Keratinocyte (primary cell): Measurements from ENCODE around the gene PRRT3. TPM values are rescaled to one million over a fixed set of nuclear protein-coding genes. Genes with fewer than 3 reads are reported as not detected.

Experiments used
- DNase-seq: peaks from one replicate; pipeline ENCODE4 v3.0.0-alpha.2; 2011; ENCODE audit warnings: low read depth, missing footprints, low spot score
- FAIRE-seq: peaks from 2 replicates; lab custom pipeline; 2011; peaks lifted over from hg19 to GRCh38; lab: Jason Lieb, UNC
- H2AFZ ChIP-seq: 2 replicates; pipeline ENCODE4 v1.6.0; 2012; ENCODE audit warnings: low read length, control low read depth, inconsistent platforms; ENCODE audit not compliant: control insufficient read depth
- H3K27ac ChIP-seq: 2 replicates; pipeline ENCODE4 v1.5.1; 2011; ENCODE audit warnings: low read length; ENCODE audit not compliant: control insufficient read depth, insufficient read depth
- H3K27me3 ChIP-seq: 3 replicates; pipeline ENCODE4 v1.6.0; 2011; ENCODE audit warnings: low read length; ENCODE audit not compliant: control insufficient read depth, insufficient read depth; ENCODE audit errors: extremely low read depth
- H3K36me3 ChIP-seq, 2 experiments: 2 replicates in 1 of 2; 3 replicates in 1 of 2; pipeline ENCODE4 v1.5.1; 2011; ENCODE audit warnings: low read length in 2 of 2, mild to moderate bottlenecking in 1 of 2; ENCODE audit not compliant: control insufficient read depth in 2 of 2, insufficient read depth in 2 of 2; ENCODE audit errors: extremely low read depth in 1 of 2
- H3K4me1 ChIP-seq: 3 replicates; pipeline ENCODE4 v1.5.1; 2011; ENCODE audit warnings: low read length; ENCODE audit not compliant: control insufficient read depth, insufficient read depth; ENCODE audit errors: extremely low read depth
- H3K4me2 ChIP-seq: 3 replicates; pipeline ENCODE4 v1.6.0; 2011; ENCODE audit warnings: low read depth, low read length; ENCODE audit not compliant: control insufficient read depth, insufficient read depth; ENCODE audit errors: extremely low read depth
- H3K4me3 ChIP-seq, 3 experiments: fragments of 200-600 bp in 1 of 3; sonication (generic) in 1 of 3; 2 replicates in 2 of 3; 3 replicates in 1 of 3; pipeline ENCODE4 v1.5.1; 2011 to 2016; ENCODE audit warnings: low read length in 3 of 3, mild to moderate bottlenecking in 3 of 3, control low read depth in 2 of 3, inconsistent platforms in 1 of 3, low read depth in 1 of 3, mixed read lengths in 1 of 3, mixed run types in 1 of 3, moderate library complexity in 1 of 3; ENCODE audit not compliant: control insufficient read depth in 2 of 3, insufficient read depth in 2 of 3; ENCODE audit errors: extremely low read depth in 1 of 3
- H3K79me2 ChIP-seq: 2 replicates; pipeline ENCODE4 v1.6.0; 2012; ENCODE audit warnings: low read length; ENCODE audit not compliant: control insufficient read depth, insufficient read depth
- H3K9ac ChIP-seq: 3 replicates; pipeline ENCODE4 v1.6.0; 2011; ENCODE audit warnings: low read length; ENCODE audit not compliant: control insufficient read depth, insufficient read depth; ENCODE audit errors: extremely low read depth
- H3K9me1 ChIP-seq: 3 replicates; pipeline ENCODE4 v1.6.0; 2011; ENCODE audit warnings: low read length; ENCODE audit not compliant: control insufficient read depth, insufficient read depth; ENCODE audit errors: extremely low read depth
- H3K9me3 ChIP-seq: 2 replicates; pipeline ENCODE4 v1.5.1; 2012; ENCODE audit warnings: low read depth, low read length; ENCODE audit not compliant: control insufficient read depth
- H4K20me1 ChIP-seq: 3 replicates; pipeline ENCODE4 v1.6.0; 2011; ENCODE audit warnings: low read length; ENCODE audit not compliant: control insufficient read depth, insufficient read depth; ENCODE audit errors: extremely low read depth
- EZH2 ChIP-seq: IDR thresholded peaks from one replicate; pipeline ENCODE4 v1.6.1; 2012; ENCODE audit warnings: inconsistent platforms, mild to moderate bottlenecking, low read length, moderate library complexity
- dilution Hi-C: fragments of 300-500 bp; cut with MboI; formaldehyde crosslinking; loops from one replicate; pipeline ENCODE4 v1.7.0; 2020; ENCODE audit warnings: low sequenced_read_pairs; ENCODE audit not compliant: extremely low pct_ligation_motif_present
- polyA plus RNA-seq, 5 experiments: library from polyadenylated mRNA; depleted of rRNA in 3 of 5; stranded (reverse) in 3 of 5; stranded (forward) in 1 of 5; unstranded in 1 of 5; fragments of >200 nt; gene quantifications; 1 replicate in 1 of 5; 2 replicates in 3 of 5; 3 replicates in 1 of 5; pipeline versions ENCODE4 v1.2.1 to v1.2.3, GENCODE V29; 2011 to 2012; ENCODE audit warnings: missing spikeins in 2 of 5, low read depth in 1 of 5, low replicate concordance in 1 of 5
- TF ChIP-seq, protein P1 (sequence below), 3 experiments: IDR thresholded peaks in 1 of 3; conservative IDR thresholded peaks in 1 of 3; optimal IDR thresholded peaks in 1 of 3; 2 replicates in 2 of 3; 3 replicates in 1 of 3; pipeline versions ENCODE3 to v1.5.1; 2011; ENCODE audit warnings: low read length in 3 of 3, mild to moderate bottlenecking in 3 of 3, moderate library complexity in 2 of 3, control low read depth in 1 of 3, inconsistent platforms in 1 of 3; ENCODE audit not compliant: insufficient read depth in 2 of 3; ENCODE audit errors: extremely low read depth in 1 of 3

PRRT3 gene
- polyA plus RNA-seq, 1 donor (not counting 4 experiments of a cell fraction or from before 2014, with no cell fraction given), result 0.22 TPM

DNA sequence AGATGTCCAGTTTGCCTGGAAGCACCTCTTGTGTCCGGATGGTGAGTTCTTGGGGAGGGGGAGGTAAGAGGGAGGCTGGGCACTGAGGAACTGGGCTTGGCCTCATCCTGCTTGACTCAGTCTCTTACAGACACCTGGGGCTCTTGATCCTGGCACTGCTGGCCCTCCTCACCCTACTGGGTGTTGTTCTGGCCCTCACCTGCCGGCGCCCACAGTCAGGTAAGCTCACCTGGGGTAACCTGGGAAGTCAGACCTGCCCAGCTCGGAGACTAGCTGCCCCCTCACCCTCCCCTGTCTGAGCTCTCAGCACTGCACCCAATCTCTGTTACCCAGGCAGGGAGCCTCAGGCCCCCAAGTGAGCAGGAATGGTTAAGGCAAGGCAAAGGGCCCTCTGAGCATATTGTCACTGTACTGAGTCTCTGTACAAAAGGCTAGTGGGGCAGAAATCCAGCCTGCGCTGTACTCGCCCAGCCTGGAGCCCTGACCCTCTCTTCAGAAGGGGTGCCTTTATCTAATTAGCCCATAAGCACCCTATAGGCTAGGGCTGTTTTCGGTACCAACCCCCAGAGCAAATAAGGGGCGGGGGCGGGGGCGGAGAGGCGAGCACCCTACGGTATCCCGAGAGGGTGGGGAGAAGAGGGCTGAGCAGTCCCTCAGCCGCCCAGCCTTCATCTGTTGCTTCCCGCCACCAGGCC lies 37.5 kb downstream of the PRRT3 start:
- H3K27ac ChIP-seq, result no peak overlapping the region

DNA sequence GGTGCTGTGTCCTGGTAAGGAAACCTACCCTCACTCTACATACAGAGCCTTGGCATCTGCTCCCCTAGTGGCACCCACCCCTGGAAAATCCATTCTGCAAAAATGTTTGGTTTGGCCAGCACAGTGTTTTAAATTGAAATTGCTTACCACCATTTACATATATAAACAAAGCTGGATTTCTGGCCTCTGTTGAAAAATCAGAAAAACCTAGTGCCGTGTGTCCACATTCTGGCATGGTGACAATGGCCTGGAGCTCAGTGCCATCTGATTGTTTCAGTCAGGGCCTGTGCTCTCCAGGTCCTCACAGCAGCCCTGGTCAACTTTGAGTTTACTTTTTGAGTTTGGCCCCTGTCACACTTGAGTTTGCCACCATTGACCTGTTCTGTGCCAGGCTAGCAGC lies 38.2 kb downstream of the PRRT3 start:
- Histone ChIP-seq H3K9me1 (no peaks in the 10 kb centered on the region), H3K27me3 (no peaks in the 10 kb centered on the region), H3K4me1 (peaks cover 43% of the 10 kb centered on the region), H3K27ac (no peak overlapping the region), H3K9ac (no peak overlapping the region), H4K20me1 (no peaks in the 10 kb centered on the region), H2AFZ (no peak overlapping the region), H3K79me2 (no peaks in the 10 kb centered on the region), H3K4me2 (no peak overlapping the region), H3K36me3 (peaks cover 10 to 11% of the 10 kb centered on the region in 2 experiments), H3K9me3 (no peaks in the 10 kb centered on the region), H3K4me3 (no peak overlapping the region)
- TF ChIP-seq, protein P1, sequence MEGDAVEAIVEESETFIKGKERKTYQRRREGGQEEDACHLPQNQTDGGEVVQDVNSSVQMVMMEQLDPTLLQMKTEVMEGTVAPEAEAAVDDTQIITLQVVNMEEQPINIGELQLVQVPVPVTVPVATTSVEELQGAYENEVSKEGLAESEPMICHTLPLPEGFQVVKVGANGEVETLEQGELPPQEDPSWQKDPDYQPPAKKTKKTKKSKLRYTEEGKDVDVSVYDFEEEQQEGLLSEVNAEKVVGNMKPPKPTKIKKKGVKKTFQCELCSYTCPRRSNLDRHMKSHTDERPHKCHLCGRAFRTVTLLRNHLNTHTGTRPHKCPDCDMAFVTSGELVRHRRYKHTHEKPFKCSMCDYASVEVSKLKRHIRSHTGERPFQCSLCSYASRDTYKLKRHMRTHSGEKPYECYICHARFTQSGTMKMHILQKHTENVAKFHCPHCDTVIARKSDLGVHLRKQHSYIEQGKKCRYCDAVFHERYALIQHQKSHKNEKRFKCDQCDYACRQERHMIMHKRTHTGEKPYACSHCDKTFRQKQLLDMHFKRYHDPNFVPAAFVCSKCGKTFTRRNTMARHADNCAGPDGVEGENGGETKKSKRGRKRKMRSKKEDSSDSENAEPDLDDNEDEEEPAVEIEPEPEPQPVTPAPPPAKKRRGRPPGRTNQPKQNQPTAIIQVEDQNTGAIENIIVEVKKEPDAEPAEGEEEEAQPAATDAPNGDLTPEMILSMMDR (optimal IDR thresholded peaks at IDR 0.05 in 1 of 3, IDR thresholded peaks at IDR 0.05 in 1 of 3, conservative IDR thresholded peaks at IDR 0.05 in 1 of 3; ENCODE audit: extremely low read depth in 1 of 3, insufficient read depth in 2 of 3, low read length in 3 of 3), result no peak
- no peak for TF ChIP-seq EZH2
- DNase-seq, result no peak
- dilution Hi-C loops, result no loop called here
- FAIRE-seq, result no peak

More for the DNA sequence above, 37.5 kb downstream of the PRRT3 start:
- Histone ChIP-seq H3K9me3 (no peaks in the 10 kb centered on the region), H3K79me2 (no peaks in the 10 kb centered on the region), H3K4me3 (no peak overlapping the region), H3K27me3 (no peaks in the 10 kb centered on the region), H3K4me2 (no peak overlapping the region), H3K4me1 (peaks cover 43% of the 10 kb centered on the region), H3K9me1 (no peaks in the 10 kb centered on the region), H3K9ac (no peak overlapping the region), H2AFZ (no peak overlapping the region), H4K20me1 (no peaks in the 10 kb centered on the region), H3K36me3 (peaks cover 10 to 11% of the 10 kb centered on the region in 2 experiments)
- DNase-seq (no peak), FAIRE-seq (no peak)
- TF ChIP-seq, protein P1 (optimal IDR thresholded peaks at IDR 0.05 in 1 of 3, IDR thresholded peaks at IDR 0.05 in 1 of 3, conservative IDR thresholded peaks at IDR 0.05 in 1 of 3; ENCODE audit: extremely low read depth in 1 of 3, insufficient read depth in 2 of 3, low read length in 3 of 3), result no peak
- no peak for TF ChIP-seq EZH2
- dilution Hi-C loops, result no loop called here
